ENCODE measurements around the gene MED31.

- TF ChIP-seq CTCF (IDR thresholded peaks at IDR 0.05; ENCODE audit: poor library complexity, severe bottlenecking): no peak
- TF ChIP-seq POLR2AphosphoS5 (IDR thresholded peaks at IDR 0.05): no peak
- no peak for TF ChIP-seq MXI1 (conservative IDR thresholded peaks at IDR 0.05; ENCODE audit: poor library complexity, severe bottlenecking)
- TF ChIP-seq EP300 (conservative IDR thresholded peaks at IDR 0.05; ENCODE audit: poor library complexity, severe bottlenecking): no peak
- no peak for TF ChIP-seq EZH2 (IDR thresholded peaks at IDR 0.05; ENCODE audit: borderline replicate concordance, insufficient read depth, low read length, poor library complexity, severe bottlenecking)
- no peak for TF ChIP-seq TAF1 (IDR thresholded peaks at IDR 0.05; ENCODE audit: low read depth)
- no peak for TF ChIP-seq SMC3 (conservative IDR thresholded peaks at IDR 0.05; ENCODE audit: poor library complexity)
- TF ChIP-seq REST (IDR thresholded peaks at IDR 0.05; ENCODE audit: borderline replicate concordance): no peak
Measured at GRCh38 chr17:6641247-6641863, 10.1 kb downstream of the MED31 start.

Measured in neural cell (in vitro differentiated cells).